ENCODE measurements around the gene SELENOT. TPM values are rescaled to one million over a fixed set of nuclear protein-coding genes. Genes with fewer than 3 reads are reported as not detected.

The SELENOT gene
- 120 and 162 TPM in 2 replicates for total RNA-seq

GRCh38 chr3:150603153-150603979 is at the start of gene SELENOT:
Gene SELENOT (plus strand): TSS chr3:150603321. CDS start chr3:150603363, 42 bp downstream.

Other genes with a start within 250 kb of the SELENOT start
- 13.0 and 32.8 TPM in 2 replicates for gene TSC22D2, start 195.0 kb upstream of the SELENOT start, total RNA-seq
- 173 and 272 TPM in 2 replicates for gene SERP1, start 56.8 kb upstream of the SELENOT start, total RNA-seq
- 164 and 259 TPM in 2 replicates for gene EIF2A, start 56.5 kb upstream of the SELENOT start, total RNA-seq
- gene ERICH6, start 100.6 kb downstream of the SELENOT start, total RNA-seq = not detected in 2 replicates
- gene SIAH2, start 159.8 kb downstream of the SELENOT start, total RNA-seq = 60.5 and 109 TPM in 2 replicates

All from nasal cavity respiratory epithelium epithelial cell of viscerocranial mucosa (primary cell).